Stomach (tissue), 9 donors: Measurements from ENCODE around the gene RETREG3. TPM values are rescaled to one million over a fixed set of nuclear protein-coding genes. Genes with fewer than 3 reads are reported as not detected.
"Not testable (repeated sequence)": the region's sequence is repeated elsewhere in the genome, so short reads cannot be mapped to it uniquely, and the experiment has no call there.

ENCODE experiments used
- DNase-seq, 2 donors: peaks; one replicate each; pipeline versions ENCODE4 v3.0.0 to v3.0.0-alpha.2; 2013 to 2019
- H3K27ac ChIP-seq, 5 donors: fragments of 200-600 bp in 4 of 5; sonication (generic) in 4 of 5; one replicate each; pipeline ENCODE4 v1.5.1; 2013 to 2019; ENCODE audit warnings: mild to moderate bottlenecking in 1 of 5, moderate library complexity in 1 of 5
- H3K27me3 ChIP-seq, 3 donors: fragments of 200-600 bp; sonication (generic); one replicate each; pipeline ENCODE4 v1.5.1; 2017 to 2019; ENCODE audit warnings: mixed run types in 1 of 3
- H3K36me3 ChIP-seq, 4 donors: fragments of 200-600 bp; sonication (generic); 1 replicate in 3 of 4; 2 replicates in 1 of 4; pipeline ENCODE4 v1.5.1; 2016 to 2019
- H3K4me1 ChIP-seq, 4 donors: fragments of 200-600 bp; sonication (generic); one replicate each; pipeline ENCODE4 v1.5.1; 2016 to 2019
- H3K4me3 ChIP-seq, 4 donors: fragments of 200-600 bp; sonication (generic) in 3 of 4; one replicate each; pipeline ENCODE4 v1.5.1; 2016 to 2019; ENCODE audit warnings: mild to moderate bottlenecking in 1 of 4
- H3K9me3 ChIP-seq, 4 donors: fragments of 200-600 bp; sonication (generic); one replicate each; pipeline ENCODE4 v1.5.1; 2016 to 2019
- CTCF ChIP-seq, 7 experiments: fragments of 450-650 bp in 4 of 7; fragments of 200-600 bp in 3 of 7; sonication (generic) in 3 of 7; IDR thresholded peaks; one replicate each; pipeline ENCODE4 v1.5.1; 2016 to 2019; ENCODE audit warnings: antibody characterized with exemption in 7 of 7, control low read depth in 2 of 7, mild to moderate bottlenecking in 1 of 7
- EP300 ChIP-seq: sonication (generic); formaldehyde crosslinking; IDR thresholded peaks from one replicate; pipeline ENCODE4 v1.6.1; 2017; ENCODE audit warnings: antibody characterized with exemption
- POLR2A ChIP-seq, 4 donors: fragments of 450-650 bp; IDR thresholded peaks; one replicate each; pipeline ENCODE4 v1.6.1; 2016; ENCODE audit warnings: antibody characterized with exemption in 4 of 4, control low read depth in 2 of 4, mild to moderate bottlenecking in 1 of 4, moderate library complexity in 1 of 4
- POLR2AphosphoS5 ChIP-seq, 3 donors: sonication (generic); formaldehyde crosslinking; IDR thresholded peaks; one replicate each; pipeline ENCODE4 v1.6.1; 2016; ENCODE audit warnings: antibody characterized with exemption in 3 of 3
- WGBS, 5 donors: extraction: QIAGEN DNeasy Blood & Tissue Kit in 3 of 5; methylation state at CpG; one replicate each; pipeline versions ENCODE4 v1.1.5 to v1.1.7; 2013 to 2018; 5-methylcytosine and 5-hydroxymethylcytosine counted together
- intact Hi-C: fragments of 100-400 bp; cut with DNase I; formaldehyde crosslinking; loops from one replicate; pipeline ENCODE4 v1.15.1; 2023; ENCODE audit warnings: low total_unique reads
- polyA plus RNA-seq, 3 donors: library from polyadenylated mRNA; stranded (reverse); fragments of 200-250 nt; gene quantifications; one replicate each; pipeline ENCODE4 v1.2.3, GENCODE V29; 2013
- total RNA-seq, 5 donors: library from RNA; depleted of rRNA; stranded (reverse); fragments of >200 nt; gene quantifications; one replicate each; pipeline versions ENCODE4 v1.1.0 to v1.2.3, GENCODE V29; 2014 to 2016
- donor health status: healthy with polysubstance abuse.
- donor health status: Bipolar disorder and iron deficiency.
- donor health status: healthy.

Gene RETREG3
- total and polyA plus RNA-seq, 8 donors = 9.5 to 74.8 (median 25.5) TPM

DNA sequence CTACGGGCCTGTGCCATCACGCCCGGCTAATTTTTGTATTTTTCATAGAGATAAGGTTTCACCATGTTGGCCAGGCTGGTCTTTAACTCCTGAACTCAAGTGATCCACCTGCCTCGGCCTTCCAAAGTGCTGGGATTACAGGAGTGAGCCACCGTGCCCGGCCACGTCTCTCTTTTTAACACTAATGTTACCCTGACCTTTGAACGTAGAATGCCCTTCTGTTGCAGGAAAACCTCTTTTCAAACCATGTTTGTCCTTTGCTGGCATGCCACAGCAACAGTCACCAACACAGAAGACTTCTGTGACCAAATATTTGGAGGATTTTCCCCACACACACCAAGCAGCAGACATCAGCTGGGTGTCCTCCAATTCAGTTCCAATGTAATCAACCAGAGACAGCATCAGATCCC is 64.3 kb downstream of the RETREG3 start:
- intact Hi-C loops = no loop called here
- Histone ChIP-seq H3K4me3 (no peak overlapping the region), H3K27me3 (no peaks in the 10 kb centered on the region), H3K36me3 (peaks cover 29 to 57% (median 46%) of the 10 kb centered on the region in 4 donors), H3K4me1 (peaks cover 13 to 41% (median 20%) of the 10 kb centered on the region in 4 donors), H3K9me3 (no peaks in the 10 kb centered on the region), H3K27ac (no peak overlapping the region)
- WGBS, 5 donors = 70 to 75% (median 73%) methylated on average over 8 of the region's 8 CpGs
- no peak for DNase-seq
- TF ChIP-seq POLR2A (IDR thresholded peaks at IDR 0.05) = no peak
- no peak for TF ChIP-seq POLR2AphosphoS5 (IDR thresholded peaks at IDR 0.05)
- no peak for TF ChIP-seq CTCF (IDR thresholded peaks at IDR 0.05)
- no peak for TF ChIP-seq EP300

DNA sequence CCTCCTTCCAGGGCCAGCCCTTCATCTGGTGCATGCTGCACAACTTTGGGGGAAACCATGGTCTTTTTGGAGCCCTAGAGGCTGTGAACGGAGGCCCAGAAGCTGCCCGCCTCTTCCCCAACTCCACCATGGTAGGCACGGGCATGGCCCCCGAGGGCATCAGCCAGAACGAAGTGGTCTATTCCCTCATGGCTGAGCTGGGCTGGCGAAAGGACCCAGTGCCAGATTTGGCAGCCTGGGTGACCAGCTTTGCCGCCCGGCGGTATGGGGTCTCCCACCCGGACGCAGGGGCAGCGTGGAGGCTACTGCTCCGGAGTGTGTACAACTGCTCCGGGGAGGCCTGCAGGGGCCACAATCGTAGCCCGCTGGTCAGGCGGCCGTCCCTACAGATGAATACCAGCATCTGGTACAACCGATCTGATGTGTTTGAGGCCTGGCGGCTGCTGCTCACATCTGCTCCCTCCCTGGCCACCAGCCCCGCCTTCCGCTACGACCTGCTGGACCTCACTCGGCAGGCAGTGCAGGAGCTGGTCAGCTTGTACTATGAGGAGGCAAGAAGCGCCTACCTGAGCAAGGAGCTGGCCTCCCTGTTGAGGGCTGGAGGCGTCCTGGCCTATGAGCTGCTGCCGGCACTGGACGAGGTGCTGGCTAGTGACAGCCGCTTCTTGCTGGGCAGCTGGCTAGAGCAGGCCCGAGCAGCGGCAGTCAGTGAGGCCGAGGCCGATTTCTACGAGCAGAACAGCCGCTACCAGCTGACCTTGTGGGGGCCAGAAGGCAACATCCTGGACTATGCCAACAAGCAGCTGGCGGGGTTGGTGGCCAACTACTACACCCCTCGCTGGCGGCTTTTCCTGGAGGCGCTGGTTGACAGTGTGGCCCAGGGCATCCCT is 65.7 kb downstream of the RETREG3 start:
- Histone ChIP-seq H3K27ac (no peak overlapping the region), H3K27me3 (no peaks in the 10 kb centered on the region), H3K4me3 (no peak overlapping the region), H3K4me1 (peaks cover 11 to 33% (median 16%) of the 10 kb centered on the region in 4 donors), H3K36me3 (peaks cover 43 to 71% (median 61%) of the 10 kb centered on the region in 4 donors), H3K9me3 (no peaks in the 10 kb centered on the region)
- intact Hi-C loops = no loop called here
- TF ChIP-seq POLR2A (IDR thresholded peaks at IDR 0.05) (no peak), EP300 (no peak), CTCF (IDR thresholded peaks at IDR 0.05) (no peak), POLR2AphosphoS5 (IDR thresholded peaks at IDR 0.05) (no peak)
- WGBS, 5 donors = 90 to 93% (median 92%) methylated on average over 8 to 39 of the region's 39 CpGs
- DNase-seq = no peak

DNA sequence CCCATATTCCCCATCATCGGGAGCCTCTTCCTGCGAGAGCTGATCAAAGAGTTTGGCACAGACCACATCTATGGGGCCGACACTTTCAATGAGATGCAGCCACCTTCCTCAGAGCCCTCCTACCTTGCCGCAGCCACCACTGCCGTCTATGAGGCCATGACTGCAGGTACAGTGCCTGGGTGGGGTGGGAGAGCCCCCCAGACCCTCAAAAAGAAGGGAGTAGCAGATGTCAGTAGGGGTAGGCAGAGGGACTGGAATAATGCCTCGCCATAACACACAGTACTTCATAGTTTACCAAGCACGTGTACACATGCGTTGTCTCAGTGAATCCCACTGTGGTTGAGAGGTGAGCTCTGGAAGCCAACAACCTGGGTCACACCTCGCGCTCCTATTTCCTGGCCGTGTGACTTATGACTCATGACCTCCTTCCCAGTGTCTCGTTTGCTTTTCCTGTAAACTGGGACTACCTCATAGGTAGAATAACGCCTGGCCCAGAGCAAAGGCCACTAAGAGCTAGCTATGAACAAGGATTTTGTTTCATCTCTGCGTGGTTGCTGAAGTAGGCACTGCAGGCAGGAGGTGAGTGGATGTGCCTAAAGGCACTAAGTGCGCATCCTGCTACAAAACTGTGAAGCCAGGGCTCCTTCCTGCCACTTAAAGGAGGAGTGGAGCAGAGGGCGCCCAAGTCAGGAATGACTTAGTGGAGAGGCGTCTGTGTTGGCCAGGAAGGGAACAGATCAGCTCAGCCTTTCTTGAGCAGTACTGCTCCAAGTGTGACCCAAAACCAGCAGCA is 67.9 kb downstream of the RETREG3 start:
- Histone ChIP-seq H3K9me3 (no peaks in the 10 kb centered on the region), H3K4me1 (peaks cover 16 to 36% (median 20%) of the 10 kb centered on the region in 4 donors), H3K36me3 (peaks cover 43 to 75% (median 64%) of the 10 kb centered on the region in 4 donors), H3K27ac (peak overlapping the region; percentile 65 to 84 (median 72)), H3K4me3 (no peak overlapping the region), H3K27me3 (no peaks in the 10 kb centered on the region)
- DNase-seq = peak in 1 of 2 donors; percentile 48
- intact Hi-C loops = no loop called here
- 53 to 71% (median 65%) methylated on average over 17 of the region's 17 CpGs for WGBS, 5 donors
- no peak for TF ChIP-seq CTCF (IDR thresholded peaks at IDR 0.05)
- TF ChIP-seq POLR2AphosphoS5 (IDR thresholded peaks at IDR 0.05) = peak in 1 of 3 donors; percentile 39

DNA sequence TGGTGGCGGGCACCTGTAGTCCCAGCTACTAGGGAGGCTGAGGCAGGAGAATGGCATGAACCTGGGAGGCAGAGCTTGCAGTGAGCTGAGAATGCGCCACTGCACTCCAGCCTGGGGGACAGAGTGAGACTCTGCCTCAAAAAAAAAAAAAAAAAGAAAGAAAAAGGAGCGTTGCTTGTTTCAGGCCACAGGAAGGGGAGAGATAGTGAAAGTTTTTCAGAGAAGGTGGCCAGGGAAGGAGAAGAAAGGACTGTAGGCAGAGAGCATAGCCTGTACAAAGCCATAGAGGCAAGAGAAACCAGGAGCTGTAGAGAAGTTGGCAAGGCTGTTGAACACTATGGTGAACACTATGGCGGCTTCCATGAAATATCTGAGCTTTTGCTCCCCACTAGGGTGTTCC is 68.6 kb downstream of the RETREG3 start:
- DNase-seq, intact Hi-C loops, H3K4me3 ChIP-seq, H3K27me3 ChIP-seq, H3K9me3 ChIP-seq: not testable (repeated sequence)
- WGBS, 5 donors = 81 to 95% (median 87%) methylated on average over 4 of the region's 4 CpGs
- Histone ChIP-seq H3K4me1 (peaks cover 18 to 38% (median 24%) of the 10 kb centered on the region in 4 donors), H3K27ac (peak overlapping the region in 3 of 5 donors; percentile 65 to 84 (median 76)), H3K36me3 (peaks cover 43 to 75% (median 64%) of the 10 kb centered on the region in 4 donors)
